Measurements from ENCODE around the gene DHX16.

DNA sequence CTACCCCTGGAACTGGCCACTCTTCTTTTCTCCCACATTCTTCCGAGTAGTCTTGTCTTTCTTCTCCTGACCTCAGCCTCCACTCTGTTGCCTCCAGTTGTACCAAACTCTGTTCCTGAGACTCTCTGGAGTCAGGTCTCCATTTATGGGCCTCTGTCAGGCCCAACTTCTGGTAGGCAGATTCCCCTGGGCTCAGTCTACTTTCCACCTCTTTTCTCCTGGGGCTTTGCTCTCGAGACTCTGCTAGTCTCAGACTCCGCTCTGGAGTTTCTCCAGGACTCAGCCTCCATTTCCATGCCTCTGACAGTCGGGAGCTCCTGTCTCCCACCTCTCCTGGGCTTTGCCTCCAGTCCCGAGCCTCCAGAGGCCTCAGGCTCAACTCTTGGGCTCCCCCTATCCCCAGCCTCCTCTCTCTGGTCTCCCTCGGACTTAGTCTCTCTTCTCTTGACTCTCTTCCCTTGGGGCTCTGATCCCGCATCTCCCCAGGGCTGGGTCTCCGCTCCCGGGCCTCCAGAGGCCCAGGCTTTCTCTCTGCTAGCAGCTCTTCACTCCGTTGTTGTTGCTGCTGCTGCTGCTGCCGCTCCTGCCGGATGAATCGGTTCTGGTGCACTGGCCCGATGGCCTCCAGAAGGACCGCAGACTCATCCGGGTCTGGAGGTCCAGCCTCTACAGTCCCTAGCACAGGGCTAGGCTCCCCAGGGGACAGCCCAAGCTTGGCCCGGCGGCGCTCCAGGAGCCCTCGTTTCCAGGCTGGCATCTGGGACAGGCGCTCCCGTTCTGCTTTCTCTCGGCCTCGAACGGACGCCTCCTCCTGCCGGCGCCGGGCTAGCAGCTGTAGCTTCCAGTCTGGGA is 12.6 kb upstream of the DHX16 start:
- TF ChIP-seq, protein P1, sequence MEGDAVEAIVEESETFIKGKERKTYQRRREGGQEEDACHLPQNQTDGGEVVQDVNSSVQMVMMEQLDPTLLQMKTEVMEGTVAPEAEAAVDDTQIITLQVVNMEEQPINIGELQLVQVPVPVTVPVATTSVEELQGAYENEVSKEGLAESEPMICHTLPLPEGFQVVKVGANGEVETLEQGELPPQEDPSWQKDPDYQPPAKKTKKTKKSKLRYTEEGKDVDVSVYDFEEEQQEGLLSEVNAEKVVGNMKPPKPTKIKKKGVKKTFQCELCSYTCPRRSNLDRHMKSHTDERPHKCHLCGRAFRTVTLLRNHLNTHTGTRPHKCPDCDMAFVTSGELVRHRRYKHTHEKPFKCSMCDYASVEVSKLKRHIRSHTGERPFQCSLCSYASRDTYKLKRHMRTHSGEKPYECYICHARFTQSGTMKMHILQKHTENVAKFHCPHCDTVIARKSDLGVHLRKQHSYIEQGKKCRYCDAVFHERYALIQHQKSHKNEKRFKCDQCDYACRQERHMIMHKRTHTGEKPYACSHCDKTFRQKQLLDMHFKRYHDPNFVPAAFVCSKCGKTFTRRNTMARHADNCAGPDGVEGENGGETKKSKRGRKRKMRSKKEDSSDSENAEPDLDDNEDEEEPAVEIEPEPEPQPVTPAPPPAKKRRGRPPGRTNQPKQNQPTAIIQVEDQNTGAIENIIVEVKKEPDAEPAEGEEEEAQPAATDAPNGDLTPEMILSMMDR (IDR thresholded peaks at IDR 0.05; ENCODE audit: borderline replicate concordance, extremely low read depth, low read length, poor library complexity, severe bottlenecking) = peak; percentile 52
- no peak for TF ChIP-seq EZH2 (IDR thresholded peaks at IDR 0.05; ENCODE audit: borderline replicate concordance, low read depth, low read length, severe bottlenecking)

All from DND-41 (cell line).